ENCODE data around the gene LMAN2.
"Not testable (repeated sequence)": the region's sequence is repeated elsewhere in the genome, so short reads cannot be mapped to it uniquely, and the experiment has no call there.

The LMAN2 gene

DNA sequence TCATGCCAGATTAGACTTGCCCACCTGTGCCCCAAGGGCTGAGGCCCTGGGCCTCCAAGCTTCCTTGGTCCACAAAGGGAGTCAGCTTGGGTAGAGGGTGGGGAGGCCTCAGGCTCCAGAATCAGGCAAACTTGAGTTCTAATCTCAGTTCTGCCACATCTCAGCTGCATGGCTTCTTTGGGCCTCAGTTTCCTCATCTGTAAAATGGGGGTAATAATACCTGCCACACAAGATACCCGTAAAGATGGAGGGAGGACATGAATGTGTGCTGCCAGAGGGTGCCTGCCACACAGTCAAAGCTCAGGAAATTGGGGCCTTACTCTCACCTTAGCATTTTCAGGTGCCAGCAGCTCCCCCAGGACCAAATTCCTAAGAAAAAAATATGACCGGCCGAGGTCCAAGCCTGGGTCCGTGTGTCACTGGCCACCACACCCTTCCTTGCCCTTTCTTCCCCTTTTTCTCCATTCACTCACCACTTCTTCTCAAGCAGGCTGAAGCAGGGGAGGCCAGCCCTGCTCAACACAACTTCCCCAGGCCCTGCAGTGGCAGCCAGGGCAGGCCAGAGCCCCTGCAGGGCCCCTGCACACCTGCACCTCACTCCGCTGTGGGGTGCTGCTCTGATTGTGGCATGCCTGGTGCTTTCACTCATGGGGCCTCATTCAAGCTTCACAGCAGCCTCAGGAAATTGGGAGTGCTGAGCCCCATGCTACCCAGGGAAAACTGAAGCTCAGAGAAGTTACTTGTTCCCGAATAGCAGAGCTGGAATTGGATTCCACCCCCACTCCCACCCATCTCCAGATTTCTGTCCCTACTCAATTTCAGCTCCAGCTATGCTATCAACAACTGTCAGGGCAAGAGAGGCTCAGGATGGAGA is 10.2 kb upstream of the LMAN2 start:
- no peak for DNase-seq
- peaks cover 0 to 35% (median 19%) of the 10 kb centered on the region in 4 donors for H3K4me1 ChIP-seq
- H3K27me3 ChIP-seq, result peaks cover 0 to 13% of the 10 kb centered on the region in 2 donors
- no peak overlapping the region for H3K27ac ChIP-seq
- no peaks in the 10 kb centered on the region for H3K36me3 ChIP-seq
- H3K9me3 ChIP-seq, result no peaks in the 10 kb centered on the region
- no peak overlapping the region for H3K4me3 ChIP-seq
- TF ChIP-seq, protein P1, sequence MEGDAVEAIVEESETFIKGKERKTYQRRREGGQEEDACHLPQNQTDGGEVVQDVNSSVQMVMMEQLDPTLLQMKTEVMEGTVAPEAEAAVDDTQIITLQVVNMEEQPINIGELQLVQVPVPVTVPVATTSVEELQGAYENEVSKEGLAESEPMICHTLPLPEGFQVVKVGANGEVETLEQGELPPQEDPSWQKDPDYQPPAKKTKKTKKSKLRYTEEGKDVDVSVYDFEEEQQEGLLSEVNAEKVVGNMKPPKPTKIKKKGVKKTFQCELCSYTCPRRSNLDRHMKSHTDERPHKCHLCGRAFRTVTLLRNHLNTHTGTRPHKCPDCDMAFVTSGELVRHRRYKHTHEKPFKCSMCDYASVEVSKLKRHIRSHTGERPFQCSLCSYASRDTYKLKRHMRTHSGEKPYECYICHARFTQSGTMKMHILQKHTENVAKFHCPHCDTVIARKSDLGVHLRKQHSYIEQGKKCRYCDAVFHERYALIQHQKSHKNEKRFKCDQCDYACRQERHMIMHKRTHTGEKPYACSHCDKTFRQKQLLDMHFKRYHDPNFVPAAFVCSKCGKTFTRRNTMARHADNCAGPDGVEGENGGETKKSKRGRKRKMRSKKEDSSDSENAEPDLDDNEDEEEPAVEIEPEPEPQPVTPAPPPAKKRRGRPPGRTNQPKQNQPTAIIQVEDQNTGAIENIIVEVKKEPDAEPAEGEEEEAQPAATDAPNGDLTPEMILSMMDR (IDR thresholded peaks at IDR 0.05), result no peak
- intact Hi-C loops (cut with DNase I; ENCODE audit: low total_unique reads), result no loop called here

DNA sequence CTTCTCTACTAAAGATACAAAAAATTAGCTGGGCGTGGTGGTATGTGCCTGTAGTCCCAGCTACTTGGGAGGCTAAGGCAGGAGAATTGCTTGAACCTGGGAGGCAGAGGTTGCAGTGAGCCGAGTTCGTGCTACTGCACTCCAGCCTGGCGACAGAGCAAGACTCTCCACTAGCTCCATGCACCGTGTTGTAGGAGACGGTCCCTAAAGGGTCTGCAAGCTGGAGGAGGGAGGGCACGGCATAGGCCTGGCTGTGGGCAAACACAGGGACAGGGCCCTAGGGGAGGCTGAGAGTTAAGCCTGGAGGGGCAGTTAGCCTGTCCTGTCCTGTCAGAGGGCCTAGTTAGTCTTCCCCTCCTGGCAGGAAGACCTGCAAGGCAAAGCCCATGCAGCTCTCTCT is 9.3 kb upstream of the LMAN2 start:
- Histone ChIP-seq H3K27me3 (peaks cover 0 to 13% of the 10 kb centered on the region in 2 donors), H3K4me1 (peaks cover 0 to 27% (median 14%) of the 10 kb centered on the region in 4 donors)
- intact Hi-C loops (cut with DNase I; ENCODE audit: low total_unique reads); DNase-seq; H3K36me3 ChIP-seq; H3K9me3 ChIP-seq; H3K4me3 ChIP-seq; H3K27ac ChIP-seq: not testable (repeated sequence)

DNA sequence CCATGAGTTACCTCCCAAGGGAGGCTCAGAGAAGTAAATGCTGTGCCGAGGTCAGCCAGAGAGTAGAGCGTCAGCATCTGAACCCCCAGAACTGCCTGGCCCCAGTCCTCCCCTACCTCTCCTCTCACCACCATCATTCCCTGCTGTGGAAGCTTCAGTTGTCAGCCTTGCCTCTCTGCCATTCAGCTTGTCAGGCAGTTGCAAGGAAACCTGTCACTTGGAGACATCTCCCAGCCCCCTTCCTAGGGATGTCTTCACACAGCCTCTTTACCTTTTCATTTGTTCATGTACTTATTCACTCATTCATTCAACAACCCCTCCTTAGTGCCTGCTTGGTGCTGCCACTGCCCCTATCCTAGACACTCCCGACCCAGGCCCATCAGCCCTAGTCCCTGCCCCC is 8.4 kb upstream of the LMAN2 start:
- H3K27me3 ChIP-seq, result peaks cover 0 to 13% of the 10 kb centered on the region in 2 donors
- intact Hi-C loops (cut with DNase I; ENCODE audit: low total_unique reads), result no loop called here
- TF ChIP-seq, protein P1 (IDR thresholded peaks at IDR 0.05), result no peak
- H3K9me3 ChIP-seq, result no peaks in the 10 kb centered on the region
- H3K4me1 ChIP-seq, result peaks cover 0 to 27% (median 14%) of the 10 kb centered on the region in 4 donors
- no peak for DNase-seq
- no peaks in the 10 kb centered on the region for H3K36me3 ChIP-seq
- H3K4me3 ChIP-seq, result no peak overlapping the region
- H3K27ac ChIP-seq, result no peak overlapping the region

DNA sequence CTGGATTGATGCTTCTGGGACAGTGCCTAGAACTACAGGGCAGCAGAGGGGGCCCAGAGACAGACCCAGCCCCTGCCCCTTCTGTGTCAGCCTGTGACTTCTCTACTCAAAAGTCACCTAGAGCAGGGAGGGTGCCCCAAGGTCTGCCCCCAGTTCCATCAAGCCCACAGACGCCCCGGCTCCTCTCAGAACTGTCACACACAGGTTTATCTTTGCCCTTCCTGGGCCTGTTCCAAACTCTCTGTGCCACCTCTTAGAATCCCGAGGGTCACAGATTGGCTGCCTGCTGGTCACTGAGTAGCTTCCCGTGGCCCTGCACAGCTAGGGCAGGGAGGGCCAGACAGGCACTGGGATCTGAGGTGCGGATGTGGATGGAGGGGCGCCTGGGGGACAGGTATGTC is 8.0 kb upstream of the LMAN2 start:
- peaks cover 0 to 13% of the 10 kb centered on the region in 2 donors for H3K27me3 ChIP-seq
- no peaks in the 10 kb centered on the region for H3K9me3 ChIP-seq
- peaks cover 0 to 27% (median 14%) of the 10 kb centered on the region in 4 donors for H3K4me1 ChIP-seq
- H3K27ac ChIP-seq, result no peak overlapping the region
- TF ChIP-seq, protein P1 (IDR thresholded peaks at IDR 0.05), result no peak
- intact Hi-C loops (cut with DNase I; ENCODE audit: low total_unique reads), result no loop called here
- H3K4me3 ChIP-seq, result no peak overlapping the region
- DNase-seq, result no peak
- H3K36me3 ChIP-seq, result no peaks in the 10 kb centered on the region

DNA sequence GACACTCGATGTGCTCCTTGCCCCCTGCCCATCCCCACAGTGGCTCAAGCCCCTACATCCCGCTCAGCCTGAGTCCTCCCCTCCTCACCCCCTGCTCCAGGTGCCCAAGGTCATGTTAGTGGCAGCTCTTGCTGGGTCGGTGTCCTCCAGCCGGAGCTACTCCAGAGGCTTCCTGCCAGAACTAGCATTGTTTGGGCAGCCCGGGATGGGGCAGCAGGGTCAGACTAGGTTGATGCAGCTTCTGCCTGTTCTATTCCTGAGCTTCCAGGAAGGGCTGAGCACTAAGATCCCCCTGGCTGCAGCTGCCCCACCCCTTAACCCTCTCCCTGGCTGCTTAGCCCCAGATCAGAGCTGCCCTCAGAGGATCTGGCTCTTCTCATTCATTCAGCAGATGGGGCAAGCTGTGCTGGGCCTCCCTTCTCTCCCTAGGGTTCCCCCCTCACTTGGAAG is 6.9 kb upstream of the LMAN2 start:
- Histone ChIP-seq H3K36me3 (no peaks in the 10 kb centered on the region), H3K27me3 (peaks cover 0 to 13% of the 10 kb centered on the region in 2 donors), H3K4me3 (peak overlapping the region; percentile 22 to 43), H3K27ac (no peak overlapping the region), H3K9me3 (no peaks in the 10 kb centered on the region), H3K4me1 (peaks cover 0 to 23% (median 9%) of the 10 kb centered on the region in 4 donors)
- intact Hi-C loops (cut with DNase I; ENCODE audit: low total_unique reads), result no loop called here
- no peak for DNase-seq
- TF ChIP-seq, protein P1 (IDR thresholded peaks at IDR 0.05), result no peak

Measured in tibial artery (tissue), 4 donors.